Measurements from ENCODE around the gene GAB4.

GAB4 gene

GRCh38 chr22:16988257-16988656, 19.8 kb downstream of the GAB4 start:
- DNase-seq, result no peak

GRCh38 chr22:16987822-16988221, 20.2 kb downstream of the GAB4 start:
- DNase-seq, result no peak

- DNase-seq, result no peak
Observed at GRCh38 chr22:16975155-16975885, 32.7 kb downstream of the GAB4 start.

- DNase-seq, result no peak
Observed at GRCh38 chr22:16974298-16975084, 33.5 kb downstream of the GAB4 start.

- DNase-seq, result no peak
Observed at GRCh38 chr22:16973591-16974297, 34.3 kb downstream of the GAB4 start.

- no peak for DNase-seq
Observed at GRCh38 chr22:16972311-16972710, 35.7 kb downstream of the GAB4 start.

- DNase-seq, result no peak
Observed at GRCh38 chr22:16970446-16970845, 37.6 kb downstream of the GAB4 start.

- DNase-seq, result no peak
Observed at GRCh38 chr22:16969508-16970327, 38.3 kb downstream of the GAB4 start.

GRCh38 chr22:16968218-16968595, 39.8 kb downstream of the GAB4 start:
- DNase-seq, result no peak

GRCh38 chr22:16967453-16968217, 40.4 kb downstream of the GAB4 start:
- no peak for DNase-seq

- DNase-seq, result no peak
Observed at GRCh38 chr22:16966251-16966650, 41.8 kb downstream of the GAB4 start.

- DNase-seq, result no peak
Observed at GRCh38 chr22:16965560-16965959, 42.5 kb downstream of the GAB4 start.

GRCh38 chr22:16965083-16965482, 42.9 kb downstream of the GAB4 start:
- DNase-seq, result no peak

GRCh38 chr22:16964366-16964765, 43.7 kb downstream of the GAB4 start:
- DNase-seq, result no peak

- no peak for DNase-seq
Observed at GRCh38 chr22:16963189-16963945, 44.7 kb downstream of the GAB4 start.

GRCh38 chr22:16962501-16962900, 45.5 kb downstream of the GAB4 start:
- DNase-seq, result no peak

GRCh38 chr22:16961477-16962186, 46.4 kb downstream of the GAB4 start:
- DNase-seq, result no peak

- DNase-seq, result no peak
Observed at GRCh38 chr22:16960884-16961249, 47.2 kb downstream of the GAB4 start.

GRCh38 chr22:16960220-16960883, 47.7 kb downstream of the GAB4 start:
- DNase-seq, result no peak

Measured in C1 segment of cervical spinal cord (tissue), 14 donors.